A673 (cell line): ENCODE measurements around the gene FCER1G. TPM values are rescaled to one million over a fixed set of nuclear protein-coding genes. Genes with fewer than 3 reads are reported as not detected.

Experiments used
- BruUV-seq: library from RNA; stranded (reverse); fragments of 400-500 nt; replicated peaks from 2 replicates; lab custom pipeline; 2021; lab: Mats Ljungman, UMichigan
- CTCF ChIA-PET: fragments of 300-600 bp; sonication (Branson Sonifier 250); formaldehyde crosslinking; loops from one replicate; lab custom pipeline; 2022; ENCODE audit warnings: antibody characterized with exemption; lab: Charles Lee
- POLR2A ChIA-PET: fragments of 300-600 bp; sonication (Branson Sonifier 250); formaldehyde crosslinking; loops from one replicate; lab custom pipeline; 2022; ENCODE audit warnings: antibody characterized with exemption; ENCODE audit not compliant: low non-redundant PET; lab: Charles Lee
- DNase-seq: peaks from one replicate; pipeline ENCODE4 v3.0.0-alpha.2; 2015; ENCODE audit warnings: low spot score
- H3K27ac ChIP-seq: fragments of 200-600 bp; sonication (generic); 2 replicates; pipeline ENCODE4 v1.5.1; 2016; ENCODE audit warnings: mixed run types, low read depth, mild to moderate bottlenecking, mixed read lengths, antibody characterized with exemption, low read length; ENCODE audit not compliant: poor library complexity, severe bottlenecking
- H3K27me3 ChIP-seq: fragments of 200-600 bp; sonication (generic); replicated peaks from 2 replicates; pipeline ENCODE4 v1.6.1; 2017; ENCODE audit warnings: mixed run types, low read depth, mild to moderate bottlenecking, mixed read lengths, antibody characterized with exemption, low read length; ENCODE audit not compliant: insufficient read depth, poor library complexity
- H3K36me3 ChIP-seq: fragments of 200-600 bp; sonication (generic); 2 replicates; pipeline ENCODE4 v1.6.1; 2016; ENCODE audit warnings: mixed run types, mild to moderate bottlenecking, mixed read lengths, antibody characterized with exemption, low read length; ENCODE audit not compliant: insufficient read depth, poor library complexity, severe bottlenecking
- H3K4me1 ChIP-seq: fragments of 200-600 bp; sonication (generic); 2 replicates; pipeline ENCODE4 v1.6.1; 2017; ENCODE audit warnings: mixed run types, mild to moderate bottlenecking, mixed read lengths, antibody characterized with exemption, low read length; ENCODE audit not compliant: insufficient read depth, poor library complexity, severe bottlenecking
- H3K4me3 ChIP-seq: fragments of 200-600 bp; sonication (generic); 2 replicates; pipeline ENCODE4 v1.5.1; 2016; ENCODE audit warnings: low read depth, mixed run types, mild to moderate bottlenecking, mixed read lengths, low read length; ENCODE audit not compliant: poor library complexity, severe bottlenecking
- H3K9me3 ChIP-seq: fragments of 200-600 bp; sonication (generic); 2 replicates; pipeline ENCODE4 v1.6.1; 2016; ENCODE audit warnings: mixed run types, low read depth, mild to moderate bottlenecking, mixed read lengths, antibody characterized with exemption, low read length; ENCODE audit not compliant: poor library complexity, severe bottlenecking
- CTCF ChIP-seq: fragments of 300-800, 200-600 bp; sonication (generic); conservative IDR thresholded peaks from 2 replicates; pipeline ENCODE4 v1.5.1; 2017; ENCODE audit warnings: low read depth, mild to moderate bottlenecking, antibody characterized with exemption, low read length, moderate library complexity, mixed read lengths
- EZH2 ChIP-seq: fragments of 200-600 bp; sonication (generic); IDR thresholded peaks from 2 replicates; pipeline ENCODE4 v1.6.1; 2017; ENCODE audit warnings: borderline replicate concordance, low read depth, mild to moderate bottlenecking, mixed read lengths, antibody characterized with exemption, low read length; ENCODE audit not compliant: poor library complexity, severe bottlenecking
- intact Hi-C: fragments of 100-400 bp; cut with micrococcal nuclease; formaldehyde crosslinking; loops from one replicate; pipeline ENCODE4 v1.10.0; 2022; ENCODE audit not compliant: unreplicated experiment
- total RNA-seq: library from RNA; stranded (reverse); gene quantifications from 2 replicates; pipeline ENCODE4 v1.2.3, GENCODE V29; 2021

FCER1G gene
- total RNA-seq, 1 experiment from 2014 or later: 1.5 TPM

- H3K4me3 ChIP-seq: no peak overlapping the region
- peaks cover 25% of the 10 kb centered on the region for H3K27me3 ChIP-seq
- no peaks in the 10 kb centered on the region for H3K36me3 ChIP-seq
- ChIA-PET POLR2A (no interaction called here), CTCF (no interaction called here)
- DNase-seq: peak; percentile 51
- no TSS peak for BruUV-seq
- peaks cover 6% of the 10 kb centered on the region for H3K9me3 ChIP-seq
- no peak overlapping the region for H3K27ac ChIP-seq
- intact Hi-C loops: no loop called here
- peaks cover 13% of the 10 kb centered on the region for H3K4me1 ChIP-seq
- TF ChIP-seq EZH2 (no peak), CTCF (no peak)
These were observed 45.5 kb downstream of the FCER1G start for GRCh38 chr1:161260376-161261260.

- peaks cover 13% of the 10 kb centered on the region for H3K4me1 ChIP-seq
- ChIA-PET CTCF (no interaction called here), POLR2A (no interaction called here)
- H3K27me3 ChIP-seq: peaks cover 25% of the 10 kb centered on the region
- peaks cover 6% of the 10 kb centered on the region for H3K9me3 ChIP-seq
- H3K27ac ChIP-seq: no peak overlapping the region
- TF ChIP-seq CTCF (no peak), EZH2 (no peak)
- intact Hi-C loops: no loop called here
- no TSS peak for BruUV-seq
- peak; percentile 10 for DNase-seq
- H3K4me3 ChIP-seq: no peak overlapping the region
- H3K36me3 ChIP-seq: no peaks in the 10 kb centered on the region
These were observed 46.5 kb downstream of the FCER1G start for GRCh38 chr1:161261261-161262235.

- Histone ChIP-seq H3K4me1 (peaks cover 3% of the 10 kb centered on the region), H3K36me3 (no peaks in the 10 kb centered on the region), H3K9me3 (no peaks in the 10 kb centered on the region), H3K27ac (no peak overlapping the region), H3K27me3 (peaks cover 5% of the 10 kb centered on the region), H3K4me3 (no peak overlapping the region)
- POLR2A ChIA-PET: no interaction called here
- CTCF ChIA-PET: no interaction called here
- no peak for DNase-seq
- no TSS peak for BruUV-seq
- intact Hi-C loops: no loop called here
- TF ChIP-seq EZH2: no peak
These were observed 50.2 kb downstream of the FCER1G start for GRCh38 chr1:161265305-161265704.
